Neural cell (in vitro differentiated cells): ENCODE data around the gene CHML. TPM values are rescaled to one million over a fixed set of nuclear protein-coding genes. Genes with fewer than 3 reads are reported as not detected.

ENCODE experiments used
- H2AFZ ChIP-seq: fragments of 200-600, 300-800 bp; sonication (generic), shearing (Covaris generic); 2 replicates; pipeline ENCODE4 v1.6.0; 2014; ENCODE audit warnings: low read depth, mild to moderate bottlenecking, antibody characterized with exemption, low read length, moderate library complexity
- H3F3A ChIP-seq: fragments of 200-600 bp; shearing (Covaris generic); 2 replicates; pipeline ENCODE4 v1.6.1; 2016; ENCODE audit warnings: mild to moderate bottlenecking, moderate library complexity, mixed read lengths, antibody characterized with exemption, low read length; ENCODE audit not compliant: insufficient read depth, poor library complexity, severe bottlenecking
- H3K27ac ChIP-seq: fragments of 200-600, 300-800 bp; sonication (generic), shearing (Covaris generic); 2 replicates; pipeline ENCODE4 v1.5.1; 2014; ENCODE audit warnings: mild to moderate bottlenecking, low read length, moderate library complexity
- H3K27me3 ChIP-seq: fragments of 300-800, 200-600 bp; sonication (generic), shearing (Covaris generic); 2 replicates; pipeline ENCODE4 v1.6.0; 2014; ENCODE audit warnings: mild to moderate bottlenecking, low read depth, low read length, moderate library complexity; ENCODE audit not compliant: insufficient read depth
- H3K36me3 ChIP-seq: fragments of 300-800, 200-600 bp; sonication (generic), shearing (Covaris generic); 2 replicates; pipeline ENCODE4 v1.5.1; 2014; ENCODE audit warnings: mild to moderate bottlenecking, antibody characterized with exemption, low read length, moderate library complexity; ENCODE audit not compliant: insufficient read depth
- H3K4me2 ChIP-seq: fragments of 300-800, 200-600 bp; sonication (generic), shearing (Covaris generic); 2 replicates; pipeline ENCODE4 v1.6.0; 2014; ENCODE audit warnings: mild to moderate bottlenecking, low read length
- H3K4me3 ChIP-seq: fragments of 300-800, 200-600 bp; sonication (generic), shearing (Covaris generic); 2 replicates; pipeline ENCODE4 v1.5.1; 2014; ENCODE audit warnings: mild to moderate bottlenecking, low read length, moderate library complexity
- H3K79me2 ChIP-seq: fragments of 200-600 bp; shearing (Covaris generic); replicated peaks from 2 replicates; pipeline ENCODE4 v1.6.0; 2014; ENCODE audit warnings: mild to moderate bottlenecking, low read length, moderate library complexity; ENCODE audit not compliant: insufficient read depth
- H3K9ac ChIP-seq: fragments of 300-800, 200-600 bp; sonication (generic), shearing (Covaris generic); 2 replicates; pipeline ENCODE4 v1.6.1; 2016; ENCODE audit warnings: mild to moderate bottlenecking, low read length, mixed read lengths
- H3K9me2 ChIP-seq: fragments of 200-600 bp; shearing (Covaris generic); 2 replicates; pipeline ENCODE4 v1.6.1; 2016; ENCODE audit warnings: mild to moderate bottlenecking, low read length, mixed read lengths; ENCODE audit not compliant: insufficient read depth
- H3K9me3 ChIP-seq: fragments of 200-600, 300-800 bp; sonication (generic), shearing (Covaris generic); 2 replicates; pipeline ENCODE4 v1.6.1; 2016; ENCODE audit warnings: mild to moderate bottlenecking, mixed run types, low read length, moderate library complexity, mixed read lengths
- H4K20me1 ChIP-seq: fragments of 200-600 bp; shearing (Covaris generic); 2 replicates; pipeline ENCODE4 v1.6.1; 2016; ENCODE audit warnings: mild to moderate bottlenecking, mixed run types; ENCODE audit not compliant: insufficient read depth
- EP300 ChIP-seq: fragments of 450-650 bp; conservative IDR thresholded peaks from 2 replicates; pipeline ENCODE4 v1.6.1; 2014; ENCODE audit warnings: antibody characterized with exemption, mild to moderate bottlenecking, moderate library complexity; ENCODE audit not compliant: poor library complexity, severe bottlenecking
- EZH2 ChIP-seq: fragments of 200-600, 300-800 bp; shearing (Covaris generic), sonication (generic); IDR thresholded peaks from 2 replicates; pipeline ENCODE4 v1.6.1; 2014; ENCODE audit warnings: antibody characterized with exemption, low read length, borderline replicate concordance, mild to moderate bottlenecking; ENCODE audit not compliant: insufficient read depth, poor library complexity, severe bottlenecking
- MXI1 ChIP-seq: fragments of 450-650 bp; conservative IDR thresholded peaks from 2 replicates; pipeline ENCODE4 v1.6.1; 2014; ENCODE audit warnings: antibody characterized with exemption, mild to moderate bottlenecking; ENCODE audit not compliant: poor library complexity, severe bottlenecking
- POLR2AphosphoS5 ChIP-seq: IDR thresholded peaks from 2 replicates; pipeline ENCODE4 v1.6.1; 2012
- RAD21 ChIP-seq: fragments of 450-650 bp; conservative IDR thresholded peaks from 2 replicates; pipeline ENCODE4 v1.6.1; 2014; ENCODE audit warnings: antibody characterized with exemption, mild to moderate bottlenecking, moderate library complexity
- REST ChIP-seq: IDR thresholded peaks from 2 replicates; pipeline ENCODE4 v1.6.1; 2012; ENCODE audit warnings: borderline replicate concordance
- SMC3 ChIP-seq: fragments of 450-650 bp; conservative IDR thresholded peaks from 2 replicates; pipeline ENCODE4 v1.6.1; 2014; ENCODE audit warnings: antibody characterized with exemption, mild to moderate bottlenecking, moderate library complexity; ENCODE audit not compliant: poor library complexity
- TAF1 ChIP-seq: IDR thresholded peaks from 2 replicates; pipeline ENCODE4 v1.6.1; 2012; ENCODE audit warnings: low read depth
- polyA plus RNA-seq: library from polyadenylated mRNA; depleted of rRNA; stranded (reverse); fragments of >200 nt; gene quantifications from 2 replicates; pipeline ENCODE4 v1.2.3, GENCODE V29; 2014
- TF ChIP-seq, protein P1 (sequence below): fragments of 450-650 bp; IDR thresholded peaks from 2 replicates; pipeline ENCODE4 v1.5.1; 2014; ENCODE audit warnings: antibody characterized with exemption, mild to moderate bottlenecking, moderate library complexity; ENCODE audit not compliant: poor library complexity, severe bottlenecking

CHML gene
- polyA plus RNA-seq, 1 donor from 2014 or later = 18.5 TPM

- no peak overlapping the region for H3K27ac ChIP-seq
- no peaks in the 10 kb centered on the region for H3K36me3 ChIP-seq
- TF ChIP-seq MXI1 = no peak
- H2AFZ ChIP-seq = no peak overlapping the region
- no peaks in the 10 kb centered on the region for H3K79me2 ChIP-seq
- H3F3A ChIP-seq = no peaks in the 10 kb centered on the region
- no peaks in the 10 kb centered on the region for H3K9me2 ChIP-seq
- H3K4me2 ChIP-seq = no peak overlapping the region
- no peak overlapping the region for H3K4me3 ChIP-seq
- no peak overlapping the region for H3K9ac ChIP-seq
- H4K20me1 ChIP-seq = no peaks in the 10 kb centered on the region
- no peaks in the 10 kb centered on the region for H3K9me3 ChIP-seq
- no peaks in the 10 kb centered on the region for H3K27me3 ChIP-seq
Measured at GRCh38 chr1:241614572-241614971, 25.6 kb downstream of the CHML start.

DNA sequence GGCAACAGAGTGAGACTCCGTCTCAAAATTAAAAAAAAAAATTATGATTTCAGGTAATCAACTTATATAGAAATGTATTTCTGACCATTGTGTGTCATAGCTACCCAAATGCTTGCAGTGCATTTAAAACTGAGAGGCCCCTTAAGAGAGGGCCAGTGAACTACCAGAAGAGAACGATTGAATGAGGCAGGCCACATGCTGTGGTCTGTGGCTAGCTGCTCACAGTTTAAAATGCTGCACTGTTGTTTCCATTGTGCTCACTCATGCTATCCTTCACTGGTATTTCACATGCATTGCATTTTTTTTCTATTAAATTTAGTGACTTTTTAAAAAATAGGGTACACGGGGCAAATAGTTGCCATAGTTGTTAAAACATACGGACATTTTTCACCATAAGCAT is 26.0 kb downstream of the CHML start:
- H3K27me3 ChIP-seq = no peaks in the 10 kb centered on the region
- no peaks in the 10 kb centered on the region for H3K9me2 ChIP-seq
- TF ChIP-seq, protein P1, sequence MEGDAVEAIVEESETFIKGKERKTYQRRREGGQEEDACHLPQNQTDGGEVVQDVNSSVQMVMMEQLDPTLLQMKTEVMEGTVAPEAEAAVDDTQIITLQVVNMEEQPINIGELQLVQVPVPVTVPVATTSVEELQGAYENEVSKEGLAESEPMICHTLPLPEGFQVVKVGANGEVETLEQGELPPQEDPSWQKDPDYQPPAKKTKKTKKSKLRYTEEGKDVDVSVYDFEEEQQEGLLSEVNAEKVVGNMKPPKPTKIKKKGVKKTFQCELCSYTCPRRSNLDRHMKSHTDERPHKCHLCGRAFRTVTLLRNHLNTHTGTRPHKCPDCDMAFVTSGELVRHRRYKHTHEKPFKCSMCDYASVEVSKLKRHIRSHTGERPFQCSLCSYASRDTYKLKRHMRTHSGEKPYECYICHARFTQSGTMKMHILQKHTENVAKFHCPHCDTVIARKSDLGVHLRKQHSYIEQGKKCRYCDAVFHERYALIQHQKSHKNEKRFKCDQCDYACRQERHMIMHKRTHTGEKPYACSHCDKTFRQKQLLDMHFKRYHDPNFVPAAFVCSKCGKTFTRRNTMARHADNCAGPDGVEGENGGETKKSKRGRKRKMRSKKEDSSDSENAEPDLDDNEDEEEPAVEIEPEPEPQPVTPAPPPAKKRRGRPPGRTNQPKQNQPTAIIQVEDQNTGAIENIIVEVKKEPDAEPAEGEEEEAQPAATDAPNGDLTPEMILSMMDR = no peak
- TF ChIP-seq TAF1 (no peak), POLR2AphosphoS5 (no peak), SMC3 (no peak), EP300 (no peak), REST (no peak), RAD21 (no peak)
- H3F3A ChIP-seq = no peaks in the 10 kb centered on the region
- H3K27ac ChIP-seq = no peak overlapping the region
- no peak overlapping the region for H2AFZ ChIP-seq
- no peaks in the 10 kb centered on the region for H3K79me2 ChIP-seq
- no peaks in the 10 kb centered on the region for H3K9me3 ChIP-seq
- no peaks in the 10 kb centered on the region for H4K20me1 ChIP-seq
- no peak overlapping the region for H3K4me2 ChIP-seq
- H3K9ac ChIP-seq = no peak overlapping the region
- no peaks in the 10 kb centered on the region for H3K36me3 ChIP-seq
- H3K4me3 ChIP-seq = no peak overlapping the region

GRCh38 chr1:241612533-241613477 is 27.4 kb downstream of the CHML start:
- TF ChIP-seq TAF1 (no peak), EZH2 (no peak), EP300 (no peak), SMC3 (no peak), RAD21 (no peak), REST (no peak), POLR2AphosphoS5 (no peak), MXI1 (no peak)
- TF ChIP-seq, protein P1 = no peak
- no peaks in the 10 kb centered on the region for H3K27me3 ChIP-seq
- H4K20me1 ChIP-seq = no peaks in the 10 kb centered on the region
- no peaks in the 10 kb centered on the region for H3K79me2 ChIP-seq
- no peaks in the 10 kb centered on the region for H3K36me3 ChIP-seq
- no peaks in the 10 kb centered on the region for H3K9me3 ChIP-seq
- H3K27ac ChIP-seq = no peak overlapping the region
- no peaks in the 10 kb centered on the region for H3K9me2 ChIP-seq
- no peak overlapping the region for H2AFZ ChIP-seq
- no peak overlapping the region for H3K4me3 ChIP-seq
- H3K9ac ChIP-seq = no peak overlapping the region
- H3F3A ChIP-seq = no peaks in the 10 kb centered on the region
- H3K4me2 ChIP-seq = no peak overlapping the region
